HG03432 (cell line): Measurements from ENCODE around the gene CHMP4A.
"Not testable (repeated sequence)": the region's sequence is repeated elsewhere in the genome, so short reads cannot be mapped to it uniquely, and the experiment has no call there.

Experiments used
- ATAC-seq: cut with Tn5 transposase; IDR thresholded peaks from one replicate; pipeline ENCODE4 v1.9.1; 2021; ENCODE audit warnings: mild to moderate bottlenecking, moderate library complexity; ENCODE audit not compliant: unreplicated experiment

Gene CHMP4A

GRCh38 chr14:24247422-24247821 lies 34.1 kb upstream of the CHMP4A start:
- no peak for ATAC-seq

GRCh38 chr14:24246765-24247212 lies 33.5 kb upstream of the CHMP4A start:
- ATAC-seq, result no peak

- not testable (repeated sequence) for ATAC-seq
These were observed 32.1 kb upstream of the CHMP4A start for GRCh38 chr14:24245350-24245749.

- no peak for ATAC-seq
These were observed 30.1 kb upstream of the CHMP4A start for GRCh38 chr14:24243336-24243836.

- peak; percentile 83 for ATAC-seq
These were observed 28.6 kb upstream of the CHMP4A start for GRCh38 chr14:24241829-24242443.

- no peak for ATAC-seq
These were observed 27.0 kb upstream of the CHMP4A start for GRCh38 chr14:24240110-24240918.

GRCh38 chr14:24238527-24239037 lies 25.3 kb upstream of the CHMP4A start:
- no peak for ATAC-seq

GRCh38 chr14:24238123-24238522 lies 24.8 kb upstream of the CHMP4A start:
- no peak for ATAC-seq

GRCh38 chr14:24237463-24237955 lies 24.2 kb upstream of the CHMP4A start:
- no peak for ATAC-seq

- no peak for ATAC-seq
These were observed 23.6 kb upstream of the CHMP4A start for GRCh38 chr14:24236689-24237462.

GRCh38 chr14:24235804-24236688 lies 22.8 kb upstream of the CHMP4A start:
- no peak for ATAC-seq

- ATAC-seq, result no peak
These were observed 21.1 kb upstream of the CHMP4A start for GRCh38 chr14:24234095-24235005.

- ATAC-seq, result no peak
These were observed 20.2 kb upstream of the CHMP4A start for GRCh38 chr14:24233538-24233866.

GRCh38 chr14:24232645-24233537 lies 19.6 kb upstream of the CHMP4A start, which contains the start of gene GMPR2:
Gene GMPR2 (plus strand): TSS chr14:24232929. CDS start chr14:24233254, 325 bp downstream.
- peak; percentile 71 for ATAC-seq

GRCh38 chr14:24232121-24232644 lies 18.9 kb upstream of the CHMP4A start, which contains the start of gene NEDD8:
Gene NEDD8 (minus strand): TSS chr14:24232367. CDS start chr14:24232267, 100 bp downstream.
- peak; percentile 85 for ATAC-seq

GRCh38 chr14:24231263-24232120 lies 18.2 kb upstream of the CHMP4A start:
- peak; percentile 4 for ATAC-seq

GRCh38 chr14:24228902-24229301 lies 15.6 kb upstream of the CHMP4A start:
- no peak for ATAC-seq
